GM21723 (cell line): Measurements from ENCODE around the gene GNB3.
A peak's percentile ranks its signal among the peaks of the same experiment; 100 is the strongest.

ENCODE experiments used
- ATAC-seq: cut with Tn5 transposase; IDR thresholded peaks from one replicate; pipeline ENCODE4 v1.9.1; 2021; ENCODE audit warnings: mild to moderate bottlenecking, moderate library complexity; ENCODE audit not compliant: unreplicated experiment

The GNB3 gene

DNA sequence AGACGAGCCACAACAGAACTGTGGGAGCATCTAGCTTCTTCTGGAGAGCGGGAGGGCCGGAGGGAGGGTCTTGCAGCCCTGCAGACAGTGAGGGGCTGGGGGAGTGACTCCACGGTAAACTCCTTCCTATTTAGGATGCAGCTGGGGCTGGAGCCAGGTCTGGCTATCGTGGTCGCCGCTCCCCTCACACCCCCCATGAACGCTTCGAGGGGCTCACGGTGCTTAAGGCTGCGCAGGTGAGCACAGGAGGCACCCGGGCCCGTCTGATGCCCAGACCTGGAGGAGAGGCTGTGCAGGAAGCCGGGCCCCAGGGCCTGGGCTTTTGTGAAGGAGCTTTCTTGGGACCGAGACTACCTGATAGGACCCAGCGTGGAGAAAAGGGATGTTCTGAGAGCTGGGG is 3.9 kb upstream of the GNB3 start:
- no peak for ATAC-seq

DNA sequence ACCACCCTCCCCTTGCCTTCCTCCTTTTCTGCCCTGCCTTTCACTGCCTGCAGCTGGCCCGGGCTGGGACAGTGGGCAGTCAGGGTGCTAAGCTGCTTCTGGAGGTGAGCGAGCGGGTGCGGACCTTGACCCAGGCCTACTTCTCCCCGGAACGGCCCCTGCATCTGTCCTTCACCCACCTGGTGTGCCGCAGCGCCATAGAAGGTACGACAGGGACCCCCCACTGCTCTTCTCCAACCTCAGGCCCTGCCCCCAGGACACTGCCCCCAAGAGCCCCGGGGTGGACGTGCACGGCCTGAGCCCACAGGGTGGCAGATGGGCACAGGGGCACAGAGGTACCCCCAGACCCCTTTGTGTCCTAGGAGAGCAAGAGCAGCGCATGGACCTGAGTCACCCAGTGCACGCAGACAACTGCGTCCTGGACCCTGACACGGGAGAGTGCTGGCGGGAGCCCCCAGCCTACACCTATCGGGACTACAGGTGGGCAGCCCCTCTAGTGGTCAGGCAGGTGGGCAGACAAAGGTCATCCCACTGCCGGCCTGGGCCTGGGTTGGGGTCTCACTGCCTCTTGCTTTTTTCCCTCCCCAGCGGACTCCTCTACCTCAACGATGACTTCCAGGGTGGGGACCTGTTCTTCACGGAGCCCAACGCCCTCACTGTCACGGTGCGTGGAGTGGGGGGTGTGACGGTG is 3.2 kb upstream of the GNB3 start:
- no peak for ATAC-seq

DNA sequence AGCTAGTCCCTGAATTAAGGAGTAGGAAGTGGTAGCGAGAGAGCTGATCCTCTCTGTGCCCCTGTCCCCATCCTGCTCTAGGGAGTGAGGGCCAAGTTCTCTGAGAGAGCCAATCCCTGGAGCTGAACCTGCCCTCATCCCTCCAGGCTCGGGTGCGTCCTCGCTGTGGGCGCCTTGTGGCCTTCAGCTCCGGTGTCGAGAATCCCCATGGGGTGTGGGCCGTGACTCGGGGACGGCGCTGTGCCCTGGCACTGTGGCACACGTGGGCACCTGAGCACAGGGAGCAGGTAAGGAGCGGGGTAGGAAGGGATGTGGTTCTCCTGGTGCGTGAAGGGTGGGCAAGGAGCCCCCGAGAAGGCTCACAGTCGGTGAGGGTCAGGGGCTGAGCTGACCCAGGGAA is 1.9 kb upstream of the GNB3 start:
- no peak for ATAC-seq

DNA sequence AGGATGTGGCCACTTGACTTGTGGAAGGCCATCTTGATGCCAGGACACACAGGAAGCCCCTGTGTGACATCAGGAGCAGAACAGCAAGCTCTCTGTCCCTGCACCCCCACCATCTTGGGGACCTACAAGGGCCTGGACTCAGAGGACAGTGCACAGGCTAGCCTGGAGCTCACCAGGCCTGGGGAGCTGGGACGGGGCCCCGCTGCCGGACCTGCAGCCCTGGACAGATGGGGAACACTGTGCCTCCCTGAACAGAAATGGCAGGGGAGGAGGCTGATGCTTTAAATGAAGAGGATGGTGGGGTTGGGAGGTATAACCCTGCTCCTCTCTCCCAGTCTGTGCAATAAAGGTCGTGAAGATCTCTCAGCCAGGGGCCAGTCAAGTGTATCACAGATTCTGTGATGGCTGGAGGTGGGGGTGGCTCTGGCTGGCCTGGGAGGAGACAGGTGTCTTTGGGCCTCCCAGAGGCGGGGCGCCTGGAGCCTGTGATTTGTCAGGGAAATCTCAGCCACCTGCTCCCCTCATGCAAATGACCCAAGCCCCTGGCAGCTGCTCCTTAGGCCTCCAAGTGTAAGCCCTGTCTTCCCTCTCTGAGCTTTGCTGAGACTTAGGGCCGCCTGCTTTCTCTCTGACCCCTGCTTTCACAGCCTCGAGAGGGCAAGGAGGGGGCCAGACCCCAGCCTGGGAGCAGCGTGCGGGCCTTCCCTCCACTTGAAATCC is 1.1 kb upstream of the GNB3 start:
- peak; percentile 85 for ATAC-seq

DNA sequence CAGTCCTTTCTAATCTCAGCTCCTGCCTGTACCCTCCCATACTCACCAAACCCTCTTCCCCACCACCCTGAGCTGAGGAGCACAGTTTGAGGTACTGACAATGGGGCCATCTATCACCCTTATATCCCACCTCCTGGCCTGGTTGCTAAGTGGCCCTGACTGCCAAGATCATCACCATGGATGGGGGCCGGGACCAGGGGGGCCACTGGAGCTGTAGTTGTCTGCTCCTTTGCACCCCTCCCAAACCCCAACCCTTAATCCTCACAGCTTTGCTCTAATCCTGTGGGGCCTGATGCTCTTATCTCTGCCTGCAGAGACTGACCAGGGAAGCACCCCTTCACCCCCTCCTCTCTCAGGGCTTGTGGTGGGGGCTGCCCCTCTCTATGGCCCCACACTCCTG is 395 bp upstream of the GNB3 start:
- no peak for ATAC-seq

DNA sequence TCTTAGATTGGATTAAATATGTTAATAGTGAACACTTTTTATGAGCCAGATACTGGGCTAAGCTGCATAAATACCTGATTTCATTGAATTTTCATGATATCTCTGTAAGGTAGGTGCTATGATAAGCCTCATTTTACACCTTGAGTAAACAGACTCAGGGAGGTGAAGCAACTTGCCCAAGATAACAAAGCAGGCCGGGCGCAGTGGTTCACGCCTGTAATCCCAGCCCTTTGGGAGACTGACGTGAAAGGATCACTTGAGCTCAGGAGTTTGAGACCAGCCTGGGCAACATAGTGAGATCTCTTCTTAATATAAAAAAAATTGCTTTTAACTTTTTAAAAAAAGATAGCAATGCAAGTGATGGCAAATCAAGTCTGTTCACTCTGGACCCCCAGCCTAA is 1.4 kb downstream of the GNB3 start:
- no peak for ATAC-seq

DNA sequence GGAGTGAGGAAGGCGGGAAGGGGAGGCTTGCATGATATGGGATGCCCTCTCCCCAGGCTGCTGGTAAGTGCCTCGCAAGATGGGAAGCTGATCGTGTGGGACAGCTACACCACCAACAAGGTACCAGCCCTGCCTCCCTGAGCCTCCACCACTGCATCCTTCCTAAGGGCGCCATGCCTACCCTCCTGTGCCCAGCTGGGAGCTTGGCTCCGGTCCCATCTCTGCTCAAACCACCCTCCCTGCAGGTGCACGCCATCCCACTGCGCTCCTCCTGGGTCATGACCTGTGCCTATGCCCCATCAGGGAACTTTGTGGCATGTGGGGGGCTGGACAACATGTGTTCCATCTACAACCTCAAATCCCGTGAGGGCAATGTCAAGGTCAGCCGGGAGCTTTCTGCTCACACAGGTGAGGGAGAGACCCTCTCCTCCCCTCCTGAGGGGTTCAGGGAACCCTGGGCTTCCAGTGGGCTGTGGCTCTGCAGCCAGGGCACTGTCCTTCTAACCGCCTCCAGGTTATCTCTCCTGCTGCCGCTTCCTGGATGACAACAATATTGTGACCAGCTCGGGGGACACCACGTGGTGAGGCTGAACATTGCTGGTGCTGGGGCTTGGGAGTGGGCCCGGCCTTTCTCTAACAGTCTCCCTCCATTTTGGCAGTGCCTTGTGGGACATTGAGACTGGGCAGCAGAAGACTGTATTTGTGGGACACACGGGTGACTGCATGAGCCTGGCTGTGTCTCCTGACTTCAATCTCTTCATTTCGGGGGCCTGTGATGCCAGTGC is 2.6 kb downstream of the GNB3 start:
- no peak for ATAC-seq

DNA sequence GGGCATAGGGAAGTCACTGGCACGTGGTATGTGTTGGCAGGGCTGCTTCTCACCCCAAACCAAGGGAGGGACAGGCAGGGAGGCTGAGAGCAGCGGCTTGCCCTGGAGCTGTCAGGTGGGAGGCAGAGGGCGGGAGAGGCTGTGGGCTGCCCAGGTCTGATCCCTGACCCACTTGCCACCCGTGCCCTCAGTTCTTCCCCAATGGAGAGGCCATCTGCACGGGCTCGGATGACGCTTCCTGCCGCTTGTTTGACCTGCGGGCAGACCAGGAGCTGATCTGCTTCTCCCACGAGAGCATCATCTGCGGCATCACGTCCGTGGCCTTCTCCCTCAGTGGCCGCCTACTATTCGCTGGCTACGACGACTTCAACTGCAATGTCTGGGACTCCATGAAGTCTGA is 4.7 kb downstream of the GNB3 start:
- ATAC-seq, result no peak

DNA sequence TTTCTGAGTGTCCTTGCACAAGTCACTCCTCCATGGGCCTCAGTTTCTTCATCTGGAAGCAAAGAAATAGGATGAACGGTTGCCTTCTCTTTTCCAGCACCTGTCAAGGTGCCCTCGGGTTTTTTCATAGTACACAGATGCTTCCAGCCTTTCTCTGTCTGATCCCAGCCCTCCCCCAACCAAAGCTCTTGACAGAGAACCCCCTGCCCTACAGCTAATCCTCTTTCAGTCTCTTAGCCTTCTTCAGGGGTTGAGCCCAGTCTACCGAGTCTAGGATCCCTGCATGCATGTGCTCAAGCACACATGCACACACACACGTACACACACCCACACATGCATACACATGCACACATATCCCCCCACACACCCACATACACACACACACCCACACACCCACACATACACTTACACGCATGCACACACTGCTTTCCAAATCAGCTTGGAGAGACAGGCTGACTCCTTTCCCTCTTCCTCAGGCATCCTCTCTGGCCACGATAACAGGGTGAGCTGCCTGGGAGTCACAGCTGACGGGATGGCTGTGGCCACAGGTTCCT is 5.7 kb downstream of the GNB3 start:
- no peak for ATAC-seq

DNA sequence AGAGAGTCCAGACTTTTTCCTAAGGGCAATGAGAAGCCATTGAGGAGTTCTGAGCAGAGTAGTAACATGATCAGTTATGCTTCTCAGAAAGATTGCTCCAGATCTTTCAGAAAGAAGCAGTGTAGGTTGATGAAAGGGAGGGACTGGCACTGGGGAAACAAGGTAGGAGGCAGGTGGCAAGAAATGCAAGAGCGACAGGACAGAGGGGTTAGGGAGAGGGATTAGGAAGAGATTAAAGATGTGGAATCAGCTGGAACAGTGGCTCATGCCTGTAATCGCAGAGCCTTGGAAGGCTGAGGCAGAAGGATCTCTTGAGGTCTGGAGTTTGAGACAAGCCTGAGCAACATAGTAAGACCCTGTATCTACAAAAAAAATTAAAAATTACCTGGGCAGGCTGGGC is 7.0 kb downstream of the GNB3 start:
- ATAC-seq, result no peak

DNA sequence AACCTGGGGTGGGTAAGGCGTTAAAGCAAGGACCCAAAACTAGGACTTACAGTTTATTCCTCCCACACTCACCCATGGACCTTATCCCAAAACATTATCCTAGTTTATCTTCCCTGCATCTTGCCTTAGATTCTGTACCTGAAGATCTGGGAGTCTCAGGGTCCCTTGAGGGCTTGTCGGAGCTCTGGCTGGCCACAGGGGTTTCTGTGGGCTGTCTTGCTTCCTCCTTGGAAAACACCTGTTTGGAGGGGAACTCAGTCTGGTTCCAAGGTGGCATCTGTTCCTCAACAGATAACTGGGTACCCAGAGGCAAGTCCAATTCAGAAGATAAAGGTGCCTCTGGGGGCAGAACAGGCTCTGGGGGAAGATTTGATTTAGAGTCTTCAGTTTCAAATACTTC is 8.7 kb downstream of the GNB3 start:
- no peak for ATAC-seq

DNA sequence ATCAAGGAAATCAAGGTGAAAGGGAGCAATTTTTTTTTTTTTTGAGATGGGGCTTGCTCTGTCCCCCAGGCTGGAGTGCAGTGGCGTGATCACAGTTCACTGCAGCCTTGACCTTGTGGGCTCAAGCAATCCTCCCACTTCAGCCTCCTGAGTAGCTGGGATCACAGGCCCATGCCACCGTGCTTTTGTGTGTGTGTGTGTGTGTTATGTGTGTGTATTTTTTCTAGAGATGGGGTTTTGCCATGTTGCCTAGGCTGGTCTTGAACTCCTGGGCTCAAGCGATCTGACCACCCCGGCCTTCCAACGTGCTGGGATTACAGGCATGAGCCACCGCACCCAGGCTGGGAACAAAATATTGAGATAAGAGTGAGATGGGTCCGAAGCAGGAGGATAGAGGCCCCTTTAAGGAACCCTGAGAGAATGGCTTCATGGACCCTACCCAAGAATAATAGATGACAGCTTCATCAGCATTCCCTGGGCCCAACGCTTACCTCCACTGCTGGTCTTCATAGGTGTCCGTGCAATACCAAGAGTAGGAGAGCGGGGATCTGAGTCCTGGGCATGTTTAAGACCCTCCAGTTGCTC is 9.3 kb downstream of the GNB3 start:
- ATAC-seq, result no peak

DNA sequence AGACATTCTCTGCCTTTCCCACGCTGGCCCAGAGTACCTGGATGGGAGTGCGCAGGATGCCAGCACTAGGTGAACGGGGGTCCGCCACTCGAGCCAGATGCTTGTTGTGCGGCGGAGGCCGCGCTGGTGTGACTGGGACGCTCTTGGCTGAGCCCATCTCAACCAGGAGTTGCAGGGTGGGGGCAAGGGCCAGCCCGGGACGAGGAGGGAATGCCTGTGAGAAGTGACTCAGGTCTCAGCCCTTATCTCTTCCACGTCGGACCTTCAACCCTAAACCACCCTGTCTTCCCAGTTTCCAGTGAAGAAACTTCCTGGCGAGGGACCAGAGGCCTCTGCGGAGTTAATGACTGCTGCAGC is 10.0 kb downstream of the GNB3 start:
- no peak for ATAC-seq

DNA sequence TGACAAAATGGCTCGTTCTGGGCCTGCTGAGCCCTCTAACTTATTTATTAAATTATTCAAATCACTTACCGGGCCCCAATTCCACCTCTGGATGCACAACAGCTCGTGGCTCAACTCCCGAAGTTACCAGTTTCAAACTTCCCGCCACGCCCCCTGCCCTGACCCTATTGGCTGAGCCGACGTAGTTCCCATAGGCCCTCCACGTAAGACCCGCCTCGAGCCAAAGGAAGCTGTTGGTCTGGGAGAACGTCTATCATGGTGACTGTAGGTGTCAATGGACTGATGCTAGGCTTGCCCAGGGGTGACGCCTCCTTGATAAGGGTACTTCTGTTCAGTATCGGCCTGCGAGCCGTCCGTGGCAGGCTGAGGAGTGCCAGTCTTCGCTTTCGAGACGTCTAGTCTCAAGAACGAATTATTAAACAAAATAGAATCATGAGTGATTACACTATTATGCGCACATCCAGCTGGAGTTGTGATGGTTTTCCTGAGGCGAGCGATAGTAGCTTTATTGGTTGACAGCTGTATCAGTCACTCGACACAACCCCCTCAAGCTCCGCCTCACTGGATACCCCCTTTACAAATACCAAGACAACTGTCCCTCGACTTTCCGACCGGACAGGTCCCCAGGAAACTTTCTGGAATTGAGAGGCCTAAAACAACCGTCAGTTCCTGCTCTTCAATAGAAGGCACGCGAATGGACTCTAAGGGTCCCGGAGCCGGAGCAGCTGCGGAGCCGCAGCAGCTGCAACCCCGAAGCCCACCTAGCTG is 10.6 kb downstream of the GNB3 start, which contains the start of gene CDCA3:
TSS of gene CDCA3 (minus strand) at position 134 of the 768 bp plus-strand sequence. CDS start 334 bp downstream, outside the sequence.
- ATAC-seq, result peak; percentile 62

DNA sequence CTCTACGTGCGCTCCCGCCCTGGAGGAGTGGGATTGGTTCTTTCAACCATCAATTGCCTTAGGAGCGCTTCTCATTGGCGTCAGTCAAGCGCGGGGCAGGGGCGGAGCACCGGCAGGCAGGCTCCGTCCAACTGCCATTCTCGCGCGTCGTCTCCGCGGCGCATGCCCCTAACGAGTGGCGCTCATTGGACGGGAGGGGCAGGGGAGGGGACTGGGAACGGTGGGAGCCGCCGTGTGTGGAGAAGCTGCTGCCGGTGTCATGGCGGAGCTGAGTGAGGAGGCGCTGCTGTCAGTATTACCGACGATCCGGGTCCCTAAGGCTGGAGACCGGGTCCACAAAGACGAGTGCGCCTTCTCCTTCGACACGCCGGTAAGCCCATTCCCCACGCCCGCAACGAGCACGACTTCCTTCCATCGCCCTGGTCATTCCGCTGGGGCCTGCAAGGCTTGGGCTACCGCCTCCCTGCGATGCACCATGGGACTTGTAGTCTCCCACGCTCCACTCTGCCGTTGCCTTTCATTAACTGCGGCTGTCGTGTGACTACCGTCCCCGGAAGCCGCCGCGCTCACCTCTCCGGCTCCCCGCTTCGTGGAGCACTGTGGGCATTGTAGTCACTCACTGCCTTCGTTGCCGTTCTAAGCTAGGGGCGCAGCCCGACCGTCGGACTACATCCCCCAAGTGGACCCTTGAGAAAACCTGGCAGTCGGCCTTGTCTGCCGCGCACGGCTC is 11.4 kb downstream of the GNB3 start, which contains the start of gene USP5:
TSS of gene USP5 (plus strand) at position 230 of the 730 bp plus-strand sequence. CDS start at position 260, 30 bp downstream.
- ATAC-seq, result peak; percentile 80

DNA sequence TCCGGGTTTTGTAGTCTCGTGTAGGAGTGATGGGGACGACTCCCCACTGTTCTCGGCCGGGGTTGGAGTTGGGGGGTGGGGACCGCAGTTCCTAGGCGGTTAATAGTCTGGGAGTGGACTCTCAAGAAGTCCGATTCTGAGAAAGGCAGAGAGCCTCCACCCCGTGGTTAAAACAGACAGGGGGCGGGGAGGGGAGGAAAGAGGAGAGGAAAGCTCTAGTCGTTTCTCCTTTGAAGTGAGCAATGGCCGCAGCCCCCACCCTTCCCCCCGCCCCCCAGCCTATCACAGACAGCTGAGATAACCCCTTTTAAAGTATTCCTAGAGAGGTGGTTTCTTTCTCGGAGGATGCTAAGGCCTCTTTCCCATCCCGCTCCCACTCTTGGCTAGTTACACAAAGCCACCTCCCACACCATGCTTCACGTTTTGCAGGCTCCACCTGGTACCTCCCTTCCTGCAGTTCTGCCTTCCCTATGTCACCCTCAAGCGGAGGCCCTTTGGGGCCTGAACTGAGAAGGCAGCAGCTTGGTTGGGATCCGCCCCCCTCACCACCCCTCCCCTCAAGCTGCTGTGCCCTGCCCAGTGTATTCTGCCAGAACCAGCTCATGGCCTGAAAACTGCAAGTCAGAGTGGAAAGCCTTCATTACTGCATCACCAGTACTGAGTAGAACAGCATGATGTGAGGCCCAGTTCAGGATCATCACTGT is 12.1 kb downstream of the GNB3 start:
- ATAC-seq, result no peak

DNA sequence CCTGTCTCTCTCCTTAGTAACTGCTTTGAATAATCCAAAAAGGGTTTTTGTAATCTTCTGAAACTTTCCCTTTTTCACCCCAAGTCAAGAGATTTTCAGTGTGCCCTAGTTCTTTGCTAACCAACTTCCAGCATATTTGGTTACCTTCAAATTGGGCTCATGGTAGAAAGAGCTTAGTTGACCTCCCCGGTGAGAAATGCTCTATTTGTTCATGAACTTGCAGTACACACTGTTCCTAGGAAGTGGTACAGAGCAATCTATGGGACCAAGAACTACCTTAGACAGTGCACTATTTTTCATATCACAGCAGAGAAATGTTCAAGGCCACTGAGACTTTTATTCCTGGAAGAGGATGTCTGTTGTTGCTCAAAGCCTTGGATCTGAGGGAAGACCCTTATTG is 12.9 kb downstream of the GNB3 start:
- ATAC-seq, result no peak

DNA sequence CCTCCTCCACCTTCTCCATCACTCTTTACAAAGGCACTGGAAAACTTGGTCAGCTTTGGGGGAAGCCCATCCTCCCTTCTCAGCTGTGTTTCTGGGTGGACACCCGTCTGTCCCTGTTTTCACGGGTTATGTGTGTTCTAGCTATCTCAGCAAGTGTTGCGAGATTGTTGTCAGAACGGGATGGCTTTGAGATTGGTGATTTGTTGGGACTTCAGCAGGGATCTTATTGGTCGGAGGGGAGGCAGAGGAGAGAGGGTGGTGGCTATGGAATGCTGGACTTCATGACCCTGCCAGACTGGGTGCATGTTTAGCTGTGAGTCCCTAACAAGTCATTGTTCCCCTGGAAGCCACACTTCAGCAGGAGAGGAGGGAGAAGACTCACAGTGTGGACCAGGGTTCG is 13.3 kb downstream of the GNB3 start:
- ATAC-seq, result no peak

DNA sequence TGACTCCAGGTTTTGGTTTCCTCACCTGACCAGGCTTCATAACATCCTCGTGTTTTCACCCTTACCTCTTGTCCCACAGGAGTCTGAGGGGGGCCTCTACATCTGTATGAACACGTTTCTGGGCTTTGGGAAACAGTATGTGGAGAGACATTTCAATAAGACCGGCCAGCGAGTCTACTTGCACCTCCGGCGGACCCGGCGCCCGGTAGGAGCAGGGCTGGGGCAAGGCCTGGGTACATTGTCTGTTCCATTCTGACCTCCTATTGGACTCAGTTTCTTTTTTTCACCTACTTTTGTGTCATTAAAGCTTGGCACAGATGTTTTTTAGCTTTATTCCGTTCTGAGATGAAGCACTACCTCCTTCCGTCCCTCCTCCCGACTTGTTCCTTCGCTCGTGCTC is 14.6 kb downstream of the GNB3 start:
- no peak for ATAC-seq
